ENCODE measurements around the gene LIMK1. TPM values are rescaled to one million over a fixed set of nuclear protein-coding genes. Genes with fewer than 3 reads are reported as not detected.
A peak's percentile ranks its signal among the peaks of the same experiment; 100 is the strongest.

Gene LIMK1
- total and polyA plus RNA-seq, 2 of the 4 experiments (the other 2 are of a cell fraction) = 25.8 to 48.0 TPM

GRCh38 chr7:74164985-74165456, 81.4 kb downstream of the LIMK1 start:
- no TSS peak for BruUV-seq (replicated peaks)
- Histone ChIP-seq H4K20me1 (ENCODE audit: insufficient read depth, low read length) (no peaks in the 10 kb centered on the region), H3K23ac (ENCODE audit: low read depth, low read length) (peak overlapping the region; percentile 59; the same call in 1 of the 2 replicates), H3K14ac (replicated peaks; ENCODE audit: low read depth, low read length) (peak overlapping the region; percentile 66), H2BK5ac (ENCODE audit: low read depth, low read length, poor library complexity, severe bottlenecking) (no peak overlapping the region), H3K27me3 (ENCODE audit: control insufficient read depth, insufficient read depth, low read length) (no peaks in the 10 kb centered on the region), H3K9me3 (ENCODE audit: control insufficient read depth, insufficient read depth, low read length) (no peaks in the 10 kb centered on the region), H2AK5ac (ENCODE audit: low read depth, low read length) (no peak overlapping the region), H4K91ac (ENCODE audit: insufficient read depth, low read depth, low read length) (no peak overlapping the region), H3K4me1 (ENCODE audit: control insufficient read depth, insufficient read depth, low read length) (peaks cover 3% of the 10 kb centered on the region; the same call in 1 of the 2 replicates), H3K36me3 (ENCODE audit: control insufficient read depth, insufficient read depth, low read length) (no peaks in the 10 kb centered on the region), H2BK15ac (ENCODE audit: low read depth, low read length) (no peak overlapping the region), H4K5ac (ENCODE audit: low read depth, low read length) (no peak overlapping the region), H2AFZ (replicated peaks; ENCODE audit: low read length, poor library complexity) (no peak overlapping the region), H3K27ac (ENCODE audit: insufficient read depth, low read length) (no peak overlapping the region), H2BK20ac (ENCODE audit: low read depth, low read length) (no peak overlapping the region), H3K79me1 (ENCODE audit: low read depth in 1 of 2, low read length in 2 of 2) (no peaks in the 10 kb centered on the region), H3K18ac (ENCODE audit: low read depth, low read length) (no peak overlapping the region), H3K4me3 (ENCODE audit: insufficient read depth, low read depth, low read length) (no peak overlapping the region), H2BK120ac (ENCODE audit: low read depth, low read length) (0 out of 2 replicates have a peak overlapping the region, but pooled peaks have one; percentile 32), H3K9ac (ENCODE audit: low read depth, low read length) (no peak overlapping the region), H4K8ac (ENCODE audit: low read depth in 2 of 2, low read length in 2 of 2) (no peak overlapping the region), H3K56ac (ENCODE audit: extremely low read depth, insufficient read depth, low read length) (no peak overlapping the region), H2AK9ac (replicated peaks; ENCODE audit: low read depth, low read length, poor library complexity) (no peak overlapping the region), H3K4me2 (ENCODE audit: low read depth, low read length) (peak overlapping the region; percentile 44; the same call in 1 of the 2 replicates), H3K9me1 (ENCODE audit: insufficient read depth, low read length) (no peaks in the 10 kb centered on the region), H3K4ac (ENCODE audit: low read depth, low read length) (no peak overlapping the region; the same call in 1 of the 2 replicates)
- dilution Hi-C loops (cut with HindIII; ENCODE audit: low sequenced_read_pairs, unreplicated experiment) = no loop called here
- WGBS, 2 experiments (ENCODE audit: extremely low coverage in 2 of 2, insufficient read length in 1 of 2) = 20% methylated on average over 1 of the region's 7 CpGs; no CpG with 5 or more reads in 1 of the 2 experiments
- intact Hi-C loops (cut with micrococcal nuclease) = no loop called here
- ChIA-PET POLR2A (ENCODE audit: unreplicated experiment) (no interaction called here), CTCF (interaction anchor here (1.2 kb wide), 3 partner anchors 10 to 39 kb away, joined by 3 to 4 read pairs (median 4); no protein-coding TSS in a partner anchor)
- peak; percentile 43 for DNase-seq
- peak; percentile 75 for ATAC-seq (ENCODE audit: low read depth)
- TF ChIP-seq MAZ (IDR thresholded peaks at IDR 0.05; ENCODE audit: borderline replicate concordance, low read depth, low read length) (no peak), SMC3 (IDR thresholded peaks at IDR 0.05; ENCODE audit: low read depth, low read length) (peak; percentile 29; the same call in 1 of the 2 replicates), RAD21 (IDR thresholded peaks at IDR 0.05; ENCODE audit: low read length) (peak; percentile 45)
- TF ChIP-seq, protein P1, sequence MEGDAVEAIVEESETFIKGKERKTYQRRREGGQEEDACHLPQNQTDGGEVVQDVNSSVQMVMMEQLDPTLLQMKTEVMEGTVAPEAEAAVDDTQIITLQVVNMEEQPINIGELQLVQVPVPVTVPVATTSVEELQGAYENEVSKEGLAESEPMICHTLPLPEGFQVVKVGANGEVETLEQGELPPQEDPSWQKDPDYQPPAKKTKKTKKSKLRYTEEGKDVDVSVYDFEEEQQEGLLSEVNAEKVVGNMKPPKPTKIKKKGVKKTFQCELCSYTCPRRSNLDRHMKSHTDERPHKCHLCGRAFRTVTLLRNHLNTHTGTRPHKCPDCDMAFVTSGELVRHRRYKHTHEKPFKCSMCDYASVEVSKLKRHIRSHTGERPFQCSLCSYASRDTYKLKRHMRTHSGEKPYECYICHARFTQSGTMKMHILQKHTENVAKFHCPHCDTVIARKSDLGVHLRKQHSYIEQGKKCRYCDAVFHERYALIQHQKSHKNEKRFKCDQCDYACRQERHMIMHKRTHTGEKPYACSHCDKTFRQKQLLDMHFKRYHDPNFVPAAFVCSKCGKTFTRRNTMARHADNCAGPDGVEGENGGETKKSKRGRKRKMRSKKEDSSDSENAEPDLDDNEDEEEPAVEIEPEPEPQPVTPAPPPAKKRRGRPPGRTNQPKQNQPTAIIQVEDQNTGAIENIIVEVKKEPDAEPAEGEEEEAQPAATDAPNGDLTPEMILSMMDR (conservative IDR thresholded peaks at IDR 0.05; ENCODE audit: low read depth, low read length) = peak; percentile 53
- in situ Hi-C loops (cut with MboI; ENCODE audit: low sequenced_read_pairs) = no loop called here

Measured in IMR-90 (cell line).